WTC11 (cell line): ENCODE data around the gene GLRX.

Source experiments
- CTCF ChIP-seq: fragments of 200-600 bp; IDR thresholded peaks from 2 replicates; pipeline ENCODE4 v1.8.0; 2022; ENCODE audit warnings: antibody characterized with exemption
- E2F5 ChIP-seq: sonication (generic); formaldehyde crosslinking; IDR thresholded peaks from 2 replicates; pipeline ENCODE4 v1.8.1; 2022; ENCODE audit warnings: mild to moderate bottlenecking, moderate library complexity, missing genetic modification reagents
- ZNF138 ChIP-seq: sonication (generic); formaldehyde crosslinking; conservative IDR thresholded peaks from 2 replicates; pipeline ENCODE4 v1.8.1; 2022; ENCODE audit warnings: mild to moderate bottlenecking, moderate library complexity, missing genetic modification reagents
- TF ChIP-seq, protein P1 (sequence below): sonication (generic); formaldehyde crosslinking; IDR thresholded peaks from 2 replicates; pipeline ENCODE4 v1.8.1; 2023; ENCODE audit warnings: mild to moderate bottlenecking, missing genetic modification reagents, borderline replicate concordance

GRCh38 chr5:95838556-95838955 lies 16.0 kb upstream of the GLRX start:
- TF ChIP-seq CTCF = no peak
- TF ChIP-seq, protein P1, sequence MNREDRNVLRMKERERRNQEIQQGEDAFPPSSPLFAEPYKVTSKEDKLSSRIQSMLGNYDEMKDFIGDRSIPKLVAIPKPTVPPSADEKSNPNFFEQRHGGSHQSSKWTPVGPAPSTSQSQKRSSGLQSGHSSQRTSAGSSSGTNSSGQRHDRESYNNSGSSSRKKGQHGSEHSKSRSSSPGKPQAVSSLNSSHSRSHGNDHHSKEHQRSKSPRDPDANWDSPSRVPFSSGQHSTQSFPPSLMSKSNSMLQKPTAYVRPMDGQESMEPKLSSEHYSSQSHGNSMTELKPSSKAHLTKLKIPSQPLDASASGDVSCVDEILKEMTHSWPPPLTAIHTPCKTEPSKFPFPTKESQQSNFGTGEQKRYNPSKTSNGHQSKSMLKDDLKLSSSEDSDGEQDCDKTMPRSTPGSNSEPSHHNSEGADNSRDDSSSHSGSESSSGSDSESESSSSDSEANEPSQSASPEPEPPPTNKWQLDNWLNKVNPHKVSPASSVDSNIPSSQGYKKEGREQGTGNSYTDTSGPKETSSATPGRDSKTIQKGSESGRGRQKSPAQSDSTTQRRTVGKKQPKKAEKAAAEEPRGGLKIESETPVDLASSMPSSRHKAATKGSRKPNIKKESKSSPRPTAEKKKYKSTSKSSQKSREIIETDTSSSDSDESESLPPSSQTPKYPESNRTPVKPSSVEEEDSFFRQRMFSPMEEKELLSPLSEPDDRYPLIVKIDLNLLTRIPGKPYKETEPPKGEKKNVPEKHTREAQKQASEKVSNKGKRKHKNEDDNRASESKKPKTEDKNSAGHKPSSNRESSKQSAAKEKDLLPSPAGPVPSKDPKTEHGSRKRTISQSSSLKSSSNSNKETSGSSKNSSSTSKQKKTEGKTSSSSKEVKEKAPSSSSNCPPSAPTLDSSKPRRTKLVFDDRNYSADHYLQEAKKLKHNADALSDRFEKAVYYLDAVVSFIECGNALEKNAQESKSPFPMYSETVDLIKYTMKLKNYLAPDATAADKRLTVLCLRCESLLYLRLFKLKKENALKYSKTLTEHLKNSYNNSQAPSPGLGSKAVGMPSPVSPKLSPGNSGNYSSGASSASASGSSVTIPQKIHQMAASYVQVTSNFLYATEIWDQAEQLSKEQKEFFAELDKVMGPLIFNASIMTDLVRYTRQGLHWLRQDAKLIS (CRISPR knock-in tag) = no peak
- TF ChIP-seq ZNF138 (CRISPR knock-in tag) = no peak
- TF ChIP-seq E2F5 = no peak
